K562 (cell line): ENCODE data around the gene TSPY8. TPM values are rescaled to one million over a fixed set of nuclear protein-coding genes. Genes with fewer than 3 reads are reported as not detected.
"Not testable (repeated sequence)": the region's sequence is repeated elsewhere in the genome, so short reads cannot be mapped to it uniquely, and the experiment has no call there.

Experiments
- ATAC-seq: fragments of 200-7000 bp; cut with Tn5 transposase; 3 replicates; pipeline ENCODE4 v1.9.1; 2020; ENCODE audit warnings: moderate library complexity
- BruUV-seq: library from RNA; stranded (reverse); fragments of 400-500 nt; replicated peaks from 2 replicates; lab custom pipeline; 2021; lab: Mats Ljungman, UMichigan
- CTCF ChIA-PET: fragments of 300-600 bp; formaldehyde crosslinking; extraction: SDS; loops from one replicate; lab custom pipeline; 2021; ENCODE audit warnings: low intra/inter-chr PET ratio; lab: Yijun Ruan, JAX
- POLR2A ChIA-PET: fragments of 300-600, 350-650 bp; sonication (Branson Sonifier 250); formaldehyde crosslinking; extraction: SDS; loops from one replicate; lab custom pipeline; 2021; ENCODE audit warnings: antibody characterized with exemption, inconsistent platforms; lab: Yijun Ruan, JAX
- DNase-seq, 4 experiments: peaks; one replicate each; pipeline versions ENCODE4 v3.0.0 to v3.0.0-alpha.2; 2011 to 2018; ENCODE audit warnings: low spot score in 3 of 4, mixed read lengths in 3 of 4; ENCODE audit errors: extremely low read depth in 1 of 4
- FAIRE-seq: peaks from 2 replicates; lab custom pipeline; 2011; peaks lifted over from hg19 to GRCh38; lab: Jason Lieb, UNC
- H2AFZ ChIP-seq: 2 replicates; pipeline ENCODE4 v1.6.0; 2011; ENCODE audit warnings: low read depth, low read length, control low read depth, inconsistent platforms
- H3K27ac ChIP-seq: fragments of 200-600 bp; 3 replicates; pipeline ENCODE4 v1.8.0; 2011; ENCODE audit warnings: low read depth, mild to moderate bottlenecking, control low read depth, inconsistent platforms, low read length, moderate library complexity, mixed read lengths; ENCODE audit errors: extremely low read depth
- H3K27me3 ChIP-seq, 2 experiments: fragments of 300-600 bp in 1 of 2; 2 replicates in 1 of 2; 3 replicates in 1 of 2; pipeline versions ENCODE4 v1.6.0 to v1.8.0; 2011; ENCODE audit warnings: inconsistent platforms in 2 of 2, low read length in 2 of 2, mild to moderate bottlenecking in 1 of 2, mixed read lengths in 1 of 2, moderate library complexity in 1 of 2; ENCODE audit not compliant: control insufficient read depth in 2 of 2, insufficient read depth in 2 of 2
- H3K36me3 ChIP-seq: fragments of 300-600 bp; 3 replicates; pipeline ENCODE4 v1.8.0; 2011; ENCODE audit warnings: mild to moderate bottlenecking, low read length, inconsistent platforms; ENCODE audit not compliant: control insufficient read depth, insufficient read depth
- H3K4me1 ChIP-seq, 2 experiments: fragments of 200-600 bp in 1 of 2; replicated peaks in 1 of 2; 2 replicates in 1 of 2; 3 replicates in 1 of 2; pipeline versions ENCODE4 v1.5.1 to v1.8.0; 2011; ENCODE audit warnings: inconsistent platforms in 2 of 2, low read length in 2 of 2, mild to moderate bottlenecking in 1 of 2, mixed read lengths in 1 of 2, moderate library complexity in 1 of 2; ENCODE audit not compliant: control insufficient read depth in 2 of 2, insufficient read depth in 2 of 2
- H3K4me2 ChIP-seq: 2 replicates; pipeline ENCODE4 v1.6.1; 2011; ENCODE audit warnings: low read length, control low read depth, inconsistent platforms, mixed read lengths; ENCODE audit not compliant: insufficient read depth
- H3K4me3 ChIP-seq: fragments of 200-600 bp; sonication (generic), shearing (Covaris generic); 2 replicates; pipeline ENCODE4 v1.5.1; 2016; ENCODE audit warnings: control low read depth, inconsistent platforms
- H3K79me2 ChIP-seq: fragments of 200-600 bp; 3 replicates; pipeline ENCODE4 v1.8.0; 2011; ENCODE audit warnings: low read length, inconsistent platforms; ENCODE audit not compliant: control insufficient read depth, insufficient read depth
- H3K9ac ChIP-seq, 2 experiments: 2 replicates each; pipeline versions ENCODE4 v1.6.0 to v1.6.1; 2011; ENCODE audit warnings: low read depth in 2 of 2, low read length in 2 of 2, control low read depth in 1 of 2, inconsistent platforms in 1 of 2, mild to moderate bottlenecking in 1 of 2, mixed read lengths in 1 of 2; ENCODE audit not compliant: insufficient read depth in 1 of 2
- H3K9me1 ChIP-seq: one replicate; pipeline ENCODE4 v1.6.0; 2011; ENCODE audit warnings: inconsistent platforms, mild to moderate bottlenecking, low read length, moderate library complexity; ENCODE audit not compliant: control insufficient read depth, insufficient read depth
- H3K9me3 ChIP-seq: replicated peaks from 2 replicates; pipeline ENCODE4 v1.5.1; 2011; ENCODE audit warnings: low read depth, low read length, inconsistent platforms; ENCODE audit not compliant: control insufficient read depth, insufficient read depth
- H4K20me1 ChIP-seq: replicated peaks from 2 replicates; pipeline ENCODE4 v1.6.1; 2011; ENCODE audit warnings: low read length, inconsistent platforms, mixed read lengths; ENCODE audit not compliant: control insufficient read depth, insufficient read depth
- WGBS: fragments of 100-300 bp; shearing (Covaris generic); methylation state at CpG from one replicate; pipeline ENCODE4 v1.1.6; 2016; ENCODE audit warnings: low coverage, mixed read lengths; ENCODE audit not compliant: insufficient coverage; ENCODE audit errors: missing lambda C conversion rate; 5-methylcytosine and 5-hydroxymethylcytosine counted together
- in situ Hi-C: fragments of 300-500 bp; cut with MboI; formaldehyde crosslinking; loops from 4 replicates; pipeline ENCODE4 v1.15.0; 2018; ENCODE audit warnings: inconsistent platforms, mixed read lengths
- intact Hi-C: fragments of 100-400 bp; cut with micrococcal nuclease; formaldehyde crosslinking; loops from 2 replicates; pipeline ENCODE4 v1.14.2; 2022
- polyA plus RNA-seq, 8 experiments: library from polyadenylated mRNA; depleted of rRNA in 4 of 8; stranded (reverse) in 5 of 8; unstranded in 3 of 8; fragments of >200 nt; fragmentation: Nextera tagmentation in 2 of 8; fragmentation: Illumina TruSeq in 1 of 8; extraction: Ambion mirVana in 2 of 8; extraction: Trizol in 1 of 8; gene quantifications; 2 replicates each; pipeline versions ENCODE4 v1.2.1 to v1.2.3, GENCODE V29; 2011 to 2014; ENCODE audit warnings: inconsistent platforms in 1 of 8, missing spikeins in 1 of 8
- small RNA-seq: library from RNA; depleted of rRNA; stranded (forward); fragments of <200 nt; gene quantifications from one replicate; pipeline ENCODE3, GENCODE V24; 2014
- total RNA-seq, 7 experiments: library from RNA; depleted of rRNA in 6 of 7; stranded (reverse); fragments of >200 nt in 6 of 7; fragmentation: Illumina TruSeq in 2 of 7; extraction: Trizol in 2 of 7; gene quantifications; 2 replicates each; pipeline versions ENCODE4 v1.2.1 to v1.2.3, GENCODE V29; 2011 to 2021; ENCODE audit warnings: low replicate concordance in 1 of 7

TSPY8 gene
- total and polyA plus RNA-seq, 9 of the 15 experiments (the other 6 are each of a cell fraction or from before 2014, with no cell fraction given) = not detected

DNA sequence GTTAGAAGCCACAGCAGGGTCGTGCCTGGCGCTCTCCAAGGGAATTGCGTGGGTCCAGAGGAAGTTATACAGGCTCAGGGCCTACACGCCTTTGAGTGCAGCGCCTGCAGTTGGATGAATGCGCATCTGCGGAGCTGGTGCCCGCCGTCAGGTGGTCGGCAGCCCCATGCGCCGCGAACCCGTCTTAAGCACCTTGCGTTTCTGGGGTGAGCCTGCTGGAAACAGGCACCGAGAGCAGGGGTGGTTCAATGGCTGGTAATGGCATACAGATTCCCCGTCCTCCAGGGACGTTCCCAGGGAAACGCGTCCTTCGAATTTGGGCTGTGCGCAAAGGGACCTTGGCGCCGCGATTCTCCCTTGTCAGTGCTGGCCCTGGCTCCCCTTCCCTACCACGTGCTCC lies 38.9 kb downstream of the TSPY8 start:
- H3K4me1 ChIP-seq, ATAC-seq, H3K9me3 ChIP-seq, BruUV-seq, in situ Hi-C loops, CTCF ChIA-PET, H4K20me1 ChIP-seq, POLR2A ChIA-PET, H3K4me3 ChIP-seq, H3K9ac ChIP-seq, intact Hi-C loops, H3K4me2 ChIP-seq, H3K27me3 ChIP-seq, H3K36me3 ChIP-seq, H3K9me1 ChIP-seq, H3K79me2 ChIP-seq, H2AFZ ChIP-seq, DNase-seq, FAIRE-seq, H3K27ac ChIP-seq: not testable (repeated sequence)
- WGBS = no CpG with 5 or more reads among the region's 26 CpGs

DNA sequence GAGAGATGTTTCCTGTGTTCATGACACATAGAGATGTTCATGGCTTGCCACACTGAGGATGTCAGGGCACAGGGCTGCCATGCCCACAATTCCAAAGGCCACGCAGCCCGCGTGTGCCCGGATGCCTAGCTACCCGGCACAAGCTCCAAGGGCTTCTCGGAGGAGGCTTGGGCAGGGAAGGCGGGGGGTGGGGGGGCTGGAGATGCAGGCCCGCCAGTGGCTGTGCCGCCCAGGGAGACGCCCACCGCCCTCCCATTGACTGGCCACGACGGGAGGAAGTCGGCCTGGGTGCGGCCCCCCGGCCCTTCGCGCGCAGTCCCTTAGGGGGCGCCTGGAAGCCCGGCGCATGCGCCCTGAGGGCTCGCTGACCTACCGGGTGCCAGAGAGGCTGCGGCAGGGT lies 40.5 kb downstream of the TSPY8 start, which contains the start of gene TSPY3:
TSPY3 (plus strand) TSS at position 301 of the 400 bp plus-strand sequence; CDS start at position 347, 46 bp downstream.
- ATAC-seq, H3K4me3 ChIP-seq, H3K9ac ChIP-seq, in situ Hi-C loops, H3K9me3 ChIP-seq, H3K4me1 ChIP-seq, DNase-seq, H4K20me1 ChIP-seq, FAIRE-seq, BruUV-seq, intact Hi-C loops, H3K27ac ChIP-seq, H3K79me2 ChIP-seq, POLR2A ChIA-PET, CTCF ChIA-PET, H2AFZ ChIP-seq, H3K36me3 ChIP-seq, H3K9me1 ChIP-seq, H3K4me2 ChIP-seq, H3K27me3 ChIP-seq: not testable (repeated sequence)
- no CpG with 5 or more reads among the region's 26 CpGs for WGBS

Small RNAs within 50 kb of the gene (small RNA-seq; reads per million reads assigned to genes)
- not detected for gene AC006158.1

Other genes starting within 250 kb of the TSPY8 start
- not detected in 2 replicates for gene TSPY4, start 20.3 kb upstream of the TSPY8 start, total RNA-seq (2014; rRNA removed)
- gene TSPY4, start 20.3 kb upstream of the TSPY8 start, total RNA-seq (2014; rRNA removed; fragmentation: Illumina TruSeq; extraction: Trizol) = not detected in 2 replicates
- not detected in 2 replicates for gene TSPY4, start 20.3 kb upstream of the TSPY8 start, total RNA-seq (2015; rRNA removed; fragmentation: Illumina TruSeq; extraction: Trizol)
- gene TSPY4, start 20.3 kb upstream of the TSPY8 start, total RNA-seq (2021) = not detected in 2 replicates
- gene TSPY4, start 20.3 kb upstream of the TSPY8 start, polyA plus RNA-seq (2011; rRNA removed) = not detected in 2 replicates
- not detected in 2 replicates for gene TSPY4, start 20.3 kb upstream of the TSPY8 start, polyA plus RNA-seq (2014; fragmentation: Illumina TruSeq; extraction: Trizol)
- not detected for gene TSPY4, start 20.3 kb upstream of the TSPY8 start, polyA plus RNA-seq (2014; fragmentation: Nextera tagmentation; extraction: Ambion mirVana)
- gene TSPY4, start 20.3 kb upstream of the TSPY8 start, polyA plus RNA-seq (2014; rRNA removed) = not detected in 2 replicates
- not detected in 2 replicates for gene TSPY3, start 40.6 kb downstream of the TSPY8 start, total RNA-seq (2014; rRNA removed)
- gene TSPY3, start 40.6 kb downstream of the TSPY8 start, total RNA-seq (2014; rRNA removed; fragmentation: Illumina TruSeq; extraction: Trizol) = not detected in 2 replicates
- gene TSPY3, start 40.6 kb downstream of the TSPY8 start, total RNA-seq (2015; rRNA removed; fragmentation: Illumina TruSeq; extraction: Trizol) = not detected in 2 replicates
- not detected in 2 replicates for gene TSPY3, start 40.6 kb downstream of the TSPY8 start, total RNA-seq (2021)
- not detected in 2 replicates for gene TSPY3, start 40.6 kb downstream of the TSPY8 start, polyA plus RNA-seq (2011; rRNA removed)
- gene TSPY3, start 40.6 kb downstream of the TSPY8 start, polyA plus RNA-seq (2014; fragmentation: Illumina TruSeq; extraction: Trizol) = not detected in 2 replicates
- not detected for gene TSPY3, start 40.6 kb downstream of the TSPY8 start, polyA plus RNA-seq (2014; fragmentation: Nextera tagmentation; extraction: Ambion mirVana)
- not detected in 2 replicates for gene TSPY3, start 40.6 kb downstream of the TSPY8 start, polyA plus RNA-seq (2014; rRNA removed)
- gene TSPY1, start 109.2 kb downstream of the TSPY8 start, total RNA-seq (2014; rRNA removed) = not detected in 2 replicates
- gene TSPY1, start 109.2 kb downstream of the TSPY8 start, total RNA-seq (2014; rRNA removed; fragmentation: Illumina TruSeq; extraction: Trizol) = not detected in 2 replicates
- gene TSPY1, start 109.2 kb downstream of the TSPY8 start, total RNA-seq (2015; rRNA removed; fragmentation: Illumina TruSeq; extraction: Trizol) = not detected in 2 replicates
- gene TSPY1, start 109.2 kb downstream of the TSPY8 start, total RNA-seq (2021) = not detected in 2 replicates
- gene TSPY1, start 109.2 kb downstream of the TSPY8 start, polyA plus RNA-seq (2011; rRNA removed) = not detected in 2 replicates
- gene TSPY1, start 109.2 kb downstream of the TSPY8 start, polyA plus RNA-seq (2014; fragmentation: Illumina TruSeq; extraction: Trizol) = not detected in 2 replicates
- not detected for gene TSPY1, start 109.2 kb downstream of the TSPY8 start, polyA plus RNA-seq (2014; fragmentation: Nextera tagmentation; extraction: Ambion mirVana)
- gene TSPY1, start 109.2 kb downstream of the TSPY8 start, polyA plus RNA-seq (2014; rRNA removed) = not detected in 2 replicates
- not detected in 2 replicates for gene TSPY9, start 129.5 kb downstream of the TSPY8 start, total RNA-seq (2014; rRNA removed)
- gene TSPY9, start 129.5 kb downstream of the TSPY8 start, total RNA-seq (2014; rRNA removed; fragmentation: Illumina TruSeq; extraction: Trizol) = not detected in 2 replicates
- not detected in 2 replicates for gene TSPY9, start 129.5 kb downstream of the TSPY8 start, total RNA-seq (2015; rRNA removed; fragmentation: Illumina TruSeq; extraction: Trizol)
- gene TSPY9, start 129.5 kb downstream of the TSPY8 start, total RNA-seq (2021) = not detected in 2 replicates
- not detected in 2 replicates for gene TSPY9, start 129.5 kb downstream of the TSPY8 start, polyA plus RNA-seq (2011; rRNA removed)
- gene TSPY9, start 129.5 kb downstream of the TSPY8 start, polyA plus RNA-seq (2014; fragmentation: Illumina TruSeq; extraction: Trizol) = not detected in 2 replicates
- gene TSPY9, start 129.5 kb downstream of the TSPY8 start, polyA plus RNA-seq (2014; fragmentation: Nextera tagmentation; extraction: Ambion mirVana) = not detected
- not detected in 2 replicates for gene TSPY9, start 129.5 kb downstream of the TSPY8 start, polyA plus RNA-seq (2014; rRNA removed)
- gene TSPY10, start 170.1 kb downstream of the TSPY8 start, total RNA-seq (2014; rRNA removed) = not detected in 2 replicates
- gene TSPY10, start 170.1 kb downstream of the TSPY8 start, total RNA-seq (2014; rRNA removed; fragmentation: Illumina TruSeq; extraction: Trizol) = not detected in 2 replicates
- not detected in 2 replicates for gene TSPY10, start 170.1 kb downstream of the TSPY8 start, total RNA-seq (2015; rRNA removed; fragmentation: Illumina TruSeq; extraction: Trizol)
- gene TSPY10, start 170.1 kb downstream of the TSPY8 start, total RNA-seq (2021) = not detected in 2 replicates
- gene TSPY10, start 170.1 kb downstream of the TSPY8 start, polyA plus RNA-seq (2011; rRNA removed) = not detected in 2 replicates
- gene TSPY10, start 170.1 kb downstream of the TSPY8 start, polyA plus RNA-seq (2014; fragmentation: Illumina TruSeq; extraction: Trizol) = not detected in 2 replicates
- gene TSPY10, start 170.1 kb downstream of the TSPY8 start, polyA plus RNA-seq (2014; fragmentation: Nextera tagmentation; extraction: Ambion mirVana) = not detected
- not detected in 2 replicates for gene TSPY10, start 170.1 kb downstream of the TSPY8 start, polyA plus RNA-seq (2014; rRNA removed)